Mucosa of stomach (tissue), 1 donor: ENCODE measurements around the gene SELENOF.
"Not testable (repeated sequence)": the region's sequence is repeated elsewhere in the genome, so short reads cannot be mapped to it uniquely, and the experiment has no call there.

ENCODE experiments used
- H3K27me3 ChIP-seq: one replicate; pipeline ENCODE4 v1.7.0; 2013; ENCODE audit warnings: mild to moderate bottlenecking, low read length; ENCODE audit not compliant: control insufficient read depth, insufficient read depth
- H3K36me3 ChIP-seq: one replicate; pipeline ENCODE4 v1.7.0; 2013; ENCODE audit warnings: low read length; ENCODE audit not compliant: control insufficient read depth, insufficient read depth
- H3K4me1 ChIP-seq: one replicate; pipeline ENCODE4 v1.7.0; 2013; ENCODE audit warnings: mild to moderate bottlenecking, low read length; ENCODE audit not compliant: control insufficient read depth, insufficient read depth
- H3K4me3 ChIP-seq: one replicate; pipeline ENCODE4 v1.7.0; 2013; ENCODE audit warnings: low read length
- H3K9ac ChIP-seq: one replicate; pipeline ENCODE4 v1.7.0; 2013; ENCODE audit warnings: mild to moderate bottlenecking, low read length, moderate library complexity
- H3K9me3 ChIP-seq: one replicate; pipeline ENCODE4 v1.7.0; 2013; ENCODE audit warnings: mild to moderate bottlenecking, low read length, moderate library complexity; ENCODE audit not compliant: control insufficient read depth
- donor health status: Pancreatic carcinoma.

SELENOF gene

DNA sequence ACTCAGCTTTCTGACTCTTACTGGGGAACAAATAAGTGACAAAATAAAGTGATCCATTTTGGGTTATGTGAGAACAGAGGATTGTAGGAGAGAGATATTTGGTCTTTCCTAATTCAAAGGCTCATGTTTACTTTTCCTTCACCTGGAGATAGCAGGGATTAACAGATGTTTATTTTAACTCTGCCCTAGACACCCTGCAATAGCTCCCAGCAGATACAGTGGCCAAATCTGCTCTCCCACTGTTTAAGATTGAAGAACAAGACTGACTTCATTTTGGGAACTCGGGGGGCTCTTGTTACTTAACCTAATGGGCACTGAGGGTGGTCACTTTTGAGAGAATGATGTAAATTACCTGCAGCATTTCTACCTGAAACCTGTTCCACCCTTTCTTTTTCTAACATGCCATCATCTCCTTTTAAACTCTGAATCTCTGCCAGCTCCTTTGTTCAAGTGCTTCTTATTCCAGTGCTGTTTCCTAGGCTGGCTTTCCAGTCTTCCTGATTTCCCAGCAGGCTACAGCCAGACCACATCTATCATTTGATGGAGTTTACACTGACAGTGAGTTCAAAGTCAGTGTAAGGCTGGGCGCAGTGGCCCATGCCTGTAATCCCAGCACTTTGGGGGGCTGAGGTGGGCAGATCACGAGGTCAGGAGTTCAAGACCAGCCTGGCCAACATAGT is 90.0 kb downstream of the SELENOF start:
- Histone ChIP-seq H3K4me3 (no peak overlapping the region), H3K4me1 (no peaks in the 10 kb centered on the region), H3K36me3 (no peaks in the 10 kb centered on the region), H3K9ac (no peak overlapping the region), H3K27me3 (no peaks in the 10 kb centered on the region), H3K9me3 (no peaks in the 10 kb centered on the region)

DNA sequence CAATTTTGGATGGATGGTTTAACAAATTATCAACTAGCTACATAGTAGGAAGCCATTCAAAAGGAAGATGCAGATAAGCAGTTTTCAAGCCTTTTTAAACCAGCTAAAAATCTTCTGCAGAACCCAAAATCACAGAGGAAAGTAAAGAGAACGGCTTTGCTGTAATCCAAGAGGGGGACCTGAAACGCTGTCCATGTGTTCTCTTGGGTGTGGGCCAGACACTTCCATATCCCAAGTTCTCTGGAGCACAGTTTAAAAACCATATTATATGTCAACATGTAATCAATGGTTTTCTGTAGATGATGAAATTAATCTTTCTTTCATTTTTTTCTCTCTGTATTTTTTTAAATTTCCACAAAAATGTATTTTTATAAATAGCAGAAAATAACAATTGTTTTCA is 90.5 kb downstream of the SELENOF start:
- Histone ChIP-seq H3K9ac (no peak overlapping the region), H3K36me3 (no peaks in the 10 kb centered on the region), H3K9me3 (no peaks in the 10 kb centered on the region), H3K4me3 (no peak overlapping the region), H3K27me3 (no peaks in the 10 kb centered on the region), H3K4me1 (no peaks in the 10 kb centered on the region)

DNA sequence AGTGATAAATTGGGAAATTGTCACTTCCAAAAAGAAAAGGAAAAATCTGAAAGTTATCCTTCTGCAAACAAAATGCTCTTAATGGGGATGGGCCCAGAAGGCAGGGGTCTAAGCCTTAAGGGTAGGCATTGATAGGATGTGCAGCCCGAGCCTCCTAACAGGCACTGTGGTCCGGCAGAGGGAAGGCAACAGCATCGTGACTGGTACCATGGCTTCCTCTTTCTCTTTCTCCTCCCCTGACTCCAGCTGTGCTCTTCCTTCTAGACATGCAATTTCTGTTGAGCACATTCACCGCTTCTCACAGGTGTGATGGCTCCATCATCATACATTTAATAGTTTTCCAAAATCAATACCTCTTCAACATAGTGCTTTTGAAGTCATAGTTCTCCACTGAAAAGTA is 91.5 kb downstream of the SELENOF start:
- Histone ChIP-seq H3K4me1 (no peaks in the 10 kb centered on the region), H3K9ac (no peak overlapping the region), H3K36me3 (no peaks in the 10 kb centered on the region), H3K27me3 (no peaks in the 10 kb centered on the region), H3K9me3 (no peaks in the 10 kb centered on the region), H3K4me3 (no peak overlapping the region)

DNA sequence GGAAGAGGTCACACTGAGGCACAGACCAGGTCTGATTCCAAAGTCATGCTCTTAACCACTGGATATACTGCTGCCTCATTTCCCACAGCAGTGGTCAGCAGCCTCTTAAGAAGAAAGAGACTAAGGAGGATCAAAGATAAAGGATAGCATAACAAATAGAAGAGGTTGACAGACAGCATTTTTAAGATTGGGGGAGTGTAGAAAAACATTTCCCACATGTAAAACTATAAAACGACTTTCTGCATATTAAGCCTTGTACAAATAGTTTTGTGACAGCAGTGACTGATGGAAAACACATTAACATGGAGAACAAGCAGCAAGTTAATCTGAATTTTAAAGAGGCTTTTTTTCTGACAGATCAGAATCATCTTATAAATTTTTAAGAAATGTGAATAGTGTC is 92.0 kb downstream of the SELENOF start:
- H3K9ac ChIP-seq, result no peak overlapping the region
- no peaks in the 10 kb centered on the region for H3K27me3 ChIP-seq
- no peaks in the 10 kb centered on the region for H3K9me3 ChIP-seq
- H3K4me3 ChIP-seq, result no peak overlapping the region
- H3K4me1 ChIP-seq, result no peaks in the 10 kb centered on the region
- H3K36me3 ChIP-seq, result no peaks in the 10 kb centered on the region

DNA sequence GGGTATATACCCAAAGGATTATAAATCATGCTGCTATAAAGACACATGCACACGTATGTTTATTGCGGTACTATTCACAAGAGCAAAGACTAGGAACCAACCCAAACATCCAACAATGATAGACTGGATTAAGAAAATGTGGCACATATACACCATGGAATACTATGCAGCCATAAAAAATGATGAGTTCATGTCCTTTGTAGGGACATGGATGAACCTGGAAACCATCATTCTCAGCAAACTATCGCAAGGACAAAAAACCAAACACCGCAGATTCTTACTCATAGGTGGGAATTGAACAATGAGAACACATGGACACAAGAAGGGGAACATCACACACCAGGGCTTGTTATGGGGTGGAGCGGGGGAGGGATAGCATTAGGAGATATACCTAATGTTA is 94.0 kb downstream of the SELENOF start:
- not testable (repeated sequence) for H3K36me3 ChIP-seq, H3K9ac ChIP-seq, H3K9me3 ChIP-seq, H3K4me3 ChIP-seq, H3K27me3 ChIP-seq, H3K4me1 ChIP-seq

DNA sequence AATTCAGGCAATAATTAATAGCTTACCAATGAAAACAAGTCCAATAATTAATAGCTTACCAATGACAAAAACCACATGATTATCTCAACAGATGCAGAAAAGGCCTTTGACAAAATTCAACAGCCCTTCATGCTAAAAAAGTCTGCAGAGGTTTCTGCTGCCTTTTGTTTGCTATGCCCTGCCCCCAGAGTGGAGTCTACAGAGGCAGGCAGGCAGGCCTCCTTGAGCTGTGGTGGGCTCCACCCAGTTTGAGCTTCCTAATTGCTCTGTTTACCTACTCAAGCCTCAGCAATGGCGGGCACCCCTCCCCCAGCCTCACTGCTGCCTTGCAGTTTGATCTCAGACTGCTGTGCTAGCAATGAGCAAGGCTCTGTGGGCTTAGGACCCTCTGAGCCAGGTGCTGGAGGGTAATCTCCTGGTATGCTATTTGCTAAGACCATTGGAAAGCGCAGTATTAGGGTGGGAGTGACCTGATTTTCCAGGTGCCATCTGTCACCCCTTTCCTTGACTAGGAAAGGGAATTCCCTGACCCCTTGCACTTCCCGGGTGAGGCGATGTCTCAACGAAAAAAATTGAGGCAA is 96.6 kb downstream of the SELENOF start:
- not testable (repeated sequence) for H3K4me3 ChIP-seq, H3K9ac ChIP-seq, H3K4me1 ChIP-seq, H3K36me3 ChIP-seq, H3K9me3 ChIP-seq, H3K27me3 ChIP-seq

DNA sequence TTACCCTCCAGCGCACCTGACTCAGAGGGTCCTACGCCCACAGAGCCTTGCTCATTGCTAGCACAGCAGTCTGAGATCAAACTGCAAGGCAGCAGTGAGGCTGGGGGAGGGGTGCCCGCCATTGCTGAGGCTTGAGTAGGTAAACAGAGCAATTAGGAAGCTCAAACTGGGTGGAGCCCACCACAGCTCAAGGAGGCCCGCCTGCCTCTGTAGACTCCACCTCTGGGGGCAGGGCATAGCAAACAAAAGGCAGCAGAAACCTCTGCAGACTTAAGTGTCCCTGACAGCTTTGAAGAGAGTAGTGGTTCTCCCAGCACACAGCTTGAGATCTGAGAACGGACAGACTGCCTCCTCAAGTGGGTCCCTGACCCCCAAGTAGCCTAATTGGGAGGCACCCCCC is 99.8 kb downstream of the SELENOF start:
- not testable (repeated sequence) for H3K9me3 ChIP-seq, H3K9ac ChIP-seq, H3K36me3 ChIP-seq, H3K27me3 ChIP-seq, H3K4me3 ChIP-seq, H3K4me1 ChIP-seq
